Measurements from ENCODE around the gene KLK8. TPM values are rescaled to one million over a fixed set of nuclear protein-coding genes. Genes with fewer than 3 reads are reported as not detected.
"Not testable (repeated sequence)": the region's sequence is repeated elsewhere in the genome, so short reads cannot be mapped to it uniquely, and the experiment has no call there.

The KLK8 gene
- total and polyA plus RNA-seq, 2 donors = 2.2 to 11.0 TPM

GRCh38 chr19:51000981-51001380, 423 bp downstream of the KLK8 start:
- no peak for DNase-seq (ENCODE audit: low read depth in 6 of 9, low spot score in 9 of 9)
- Histone ChIP-seq H3K36me3 (ENCODE audit: control insufficient read depth in 2 of 2, insufficient read depth in 2 of 2, low read length in 1 of 2) (no peaks in the 10 kb centered on the region), H3K4me3 (ENCODE audit: low read length in 2 of 2) (no peak overlapping the region), H3K27me3 (ENCODE audit: control insufficient read depth in 2 of 2, insufficient read depth in 1 of 2, low read length in 1 of 2) (peaks cover 0 to 22% of the 10 kb centered on the region in 2 donors), H3K27ac (ENCODE audit: low read depth in 1 of 2, low read length in 1 of 2) (no peak overlapping the region), H3K9me3 (ENCODE audit: control insufficient read depth in 2 of 2, insufficient read depth in 1 of 2, low read length in 1 of 2) (peaks cover 0 to 3% of the 10 kb centered on the region in 2 donors), H3K4me1 (ENCODE audit: control insufficient read depth in 2 of 2, insufficient read depth in 2 of 2, low read length in 2 of 2) (no peaks in the 10 kb centered on the region)
- 42% methylated on average over 16 of the region's 16 CpGs for WGBS

- peaks cover 0 to 3% of the 10 kb centered on the region in 2 donors for H3K9me3 ChIP-seq (ENCODE audit: control insufficient read depth in 2 of 2, insufficient read depth in 1 of 2, low read length in 1 of 2)
- peaks cover 0 to 22% of the 10 kb centered on the region in 2 donors for H3K27me3 ChIP-seq (ENCODE audit: control insufficient read depth in 2 of 2, insufficient read depth in 1 of 2, low read length in 1 of 2)
- no peak overlapping the region for H3K4me3 ChIP-seq (ENCODE audit: low read length in 2 of 2)
- H3K36me3 ChIP-seq (ENCODE audit: control insufficient read depth in 2 of 2, insufficient read depth in 2 of 2, low read length in 1 of 2) = no peaks in the 10 kb centered on the region
- no peak for DNase-seq (ENCODE audit: low read depth in 6 of 9, low spot score in 9 of 9)
- H3K27ac ChIP-seq (ENCODE audit: low read depth in 1 of 2, low read length in 1 of 2) = no peak overlapping the region
- H3K4me1 ChIP-seq (ENCODE audit: control insufficient read depth in 2 of 2, insufficient read depth in 2 of 2, low read length in 2 of 2) = no peaks in the 10 kb centered on the region
- 93% methylated on average over 10 of the region's 10 CpGs for WGBS
Observed at GRCh38 chr19:51000426-51000825, 978 bp downstream of the KLK8 start.

- no peak for DNase-seq (ENCODE audit: low read depth in 6 of 9, low spot score in 9 of 9)
- 88% methylated on average over 4 of the region's 4 CpGs for WGBS
- Histone ChIP-seq H3K36me3 (ENCODE audit: control insufficient read depth in 2 of 2, insufficient read depth in 2 of 2, low read length in 1 of 2) (no peaks in the 10 kb centered on the region), H3K27me3 (ENCODE audit: control insufficient read depth in 2 of 2, insufficient read depth in 1 of 2, low read length in 1 of 2) (peaks cover 0 to 22% of the 10 kb centered on the region in 2 donors), H3K4me3 (ENCODE audit: low read length in 2 of 2) (no peak overlapping the region), H3K9me3 (ENCODE audit: control insufficient read depth in 2 of 2, insufficient read depth in 1 of 2, low read length in 1 of 2) (peaks cover 0 to 3% of the 10 kb centered on the region in 2 donors), H3K27ac (ENCODE audit: low read depth in 1 of 2, low read length in 1 of 2) (no peak overlapping the region), H3K4me1 (ENCODE audit: control insufficient read depth in 2 of 2, insufficient read depth in 2 of 2, low read length in 2 of 2) (no peaks in the 10 kb centered on the region)
Observed at GRCh38 chr19:50998686-50999085, 2.7 kb downstream of the KLK8 start.

GRCh38 chr19:50998061-50998460, 3.3 kb downstream of the KLK8 start:
- no peaks in the 10 kb centered on the region for H3K36me3 ChIP-seq (ENCODE audit: control insufficient read depth in 2 of 2, insufficient read depth in 2 of 2, low read length in 1 of 2)
- H3K9me3 ChIP-seq (ENCODE audit: control insufficient read depth in 2 of 2, insufficient read depth in 1 of 2, low read length in 1 of 2) = peaks cover 0 to 3% of the 10 kb centered on the region in 2 donors
- H3K27ac ChIP-seq (ENCODE audit: low read depth in 1 of 2, low read length in 1 of 2) = no peak overlapping the region
- no peak overlapping the region for H3K4me3 ChIP-seq (ENCODE audit: low read length in 2 of 2)
- no peaks in the 10 kb centered on the region for H3K4me1 ChIP-seq (ENCODE audit: control insufficient read depth in 2 of 2, insufficient read depth in 2 of 2, low read length in 2 of 2)
- no peak for DNase-seq (ENCODE audit: low read depth in 6 of 9, low spot score in 9 of 9)
- WGBS = 81% methylated on average over 5 of the region's 5 CpGs
- peaks cover 0 to 22% of the 10 kb centered on the region in 2 donors for H3K27me3 ChIP-seq (ENCODE audit: control insufficient read depth in 2 of 2, insufficient read depth in 1 of 2, low read length in 1 of 2)

GRCh38 chr19:50994129-50994528, 7.3 kb downstream of the KLK8 start:
- 89% methylated on average over 2 of the region's 2 CpGs for WGBS

GRCh38 chr19:50992666-50993035, 8.8 kb downstream of the KLK8 start:
- Histone ChIP-seq H3K36me3 (ENCODE audit: control insufficient read depth in 2 of 2, insufficient read depth in 2 of 2, low read length in 1 of 2) (no peaks in the 10 kb centered on the region), H3K9me3 (ENCODE audit: control insufficient read depth in 2 of 2, insufficient read depth in 1 of 2, low read length in 1 of 2) (no peaks in the 10 kb centered on the region), H3K27ac (ENCODE audit: low read depth in 1 of 2, low read length in 1 of 2) (no peak overlapping the region), H3K4me1 (ENCODE audit: control insufficient read depth in 2 of 2, insufficient read depth in 2 of 2, low read length in 2 of 2) (no peaks in the 10 kb centered on the region), H3K27me3 (ENCODE audit: control insufficient read depth in 2 of 2, insufficient read depth in 1 of 2, low read length in 1 of 2) (no peaks in the 10 kb centered on the region), H3K4me3 (ENCODE audit: low read length in 2 of 2) (no peak overlapping the region)
- WGBS = 85% methylated on average over 2 of the region's 2 CpGs
- no peak for DNase-seq (ENCODE audit: low read depth in 6 of 9, low spot score in 9 of 9)

More at GRCh38 chr19:50994129-50994528, 7.3 kb downstream of the KLK8 start:
- Histone ChIP-seq H3K36me3 (ENCODE audit: control insufficient read depth in 2 of 2, insufficient read depth in 2 of 2, low read length in 1 of 2) (no peaks in the 10 kb centered on the region), H3K4me3 (ENCODE audit: low read length in 2 of 2) (no peak overlapping the region), H3K27me3 (ENCODE audit: control insufficient read depth in 2 of 2, insufficient read depth in 1 of 2, low read length in 1 of 2) (no peaks in the 10 kb centered on the region), H3K9me3 (ENCODE audit: control insufficient read depth in 2 of 2, insufficient read depth in 1 of 2, low read length in 1 of 2) (no peaks in the 10 kb centered on the region), H3K4me1 (ENCODE audit: control insufficient read depth in 2 of 2, insufficient read depth in 2 of 2, low read length in 2 of 2) (no peaks in the 10 kb centered on the region), H3K27ac (ENCODE audit: low read depth in 1 of 2, low read length in 1 of 2) (no peak overlapping the region)
- no peak for DNase-seq (ENCODE audit: low read depth in 6 of 9, low spot score in 9 of 9)

- not testable (repeated sequence) for H3K4me1 ChIP-seq (ENCODE audit: control insufficient read depth in 2 of 2, insufficient read depth in 2 of 2, low read length in 2 of 2); H3K4me3 ChIP-seq (ENCODE audit: low read length in 2 of 2); DNase-seq (ENCODE audit: low read depth in 6 of 9, low spot score in 9 of 9); H3K27ac ChIP-seq (ENCODE audit: low read depth in 1 of 2, low read length in 1 of 2); H3K9me3 ChIP-seq (ENCODE audit: control insufficient read depth in 2 of 2, insufficient read depth in 1 of 2, low read length in 1 of 2); H3K36me3 ChIP-seq (ENCODE audit: control insufficient read depth in 2 of 2, insufficient read depth in 2 of 2, low read length in 1 of 2)
- WGBS = 89% methylated on average over 14 of the region's 14 CpGs
- H3K27me3 ChIP-seq (ENCODE audit: control insufficient read depth in 2 of 2, insufficient read depth in 1 of 2, low read length in 1 of 2) = peaks cover 0 to 11% of the 10 kb centered on the region in 2 donors
Observed at GRCh38 chr19:50984416-50984815, 17.0 kb downstream of the KLK8 start.

- Histone ChIP-seq H3K4me1 (ENCODE audit: control insufficient read depth in 2 of 2, insufficient read depth in 2 of 2, low read length in 2 of 2) (no peaks in the 10 kb centered on the region), H3K27ac (ENCODE audit: low read depth in 1 of 2, low read length in 1 of 2) (no peak within 1 kb of the TSS), H3K27me3 (ENCODE audit: control insufficient read depth in 2 of 2, insufficient read depth in 1 of 2, low read length in 1 of 2) (peaks cover 0 to 11% of the 10 kb centered on the region in 2 donors), H3K9me3 (ENCODE audit: control insufficient read depth in 2 of 2, insufficient read depth in 1 of 2, low read length in 1 of 2) (no peaks in the 10 kb centered on the region), H3K4me3 (ENCODE audit: low read length in 2 of 2) (no peak within 1 kb of the TSS), H3K36me3 (ENCODE audit: control insufficient read depth in 2 of 2, insufficient read depth in 2 of 2, low read length in 1 of 2) (no peaks in the 10 kb centered on the region)
- 22% methylated on average over 28 of the region's 28 CpGs for WGBS
- no peak for DNase-seq (ENCODE audit: low read depth in 6 of 9, low spot score in 9 of 9)
Observed at GRCh38 chr19:50983625-50984292, 17.6 kb downstream of the KLK8 start, which contains the start of gene KLK7. TSS of gene KLK7 (minus strand) at chr19:50983917. CDS start at chr19:50982399, 1,518 bp downstream.

- H3K4me3 ChIP-seq (ENCODE audit: low read length in 2 of 2) = no peak overlapping the region
- no peaks in the 10 kb centered on the region for H3K36me3 ChIP-seq (ENCODE audit: control insufficient read depth in 2 of 2, insufficient read depth in 2 of 2, low read length in 1 of 2)
- WGBS = 84% methylated on average over 4 of the region's 4 CpGs
- H3K27ac ChIP-seq (ENCODE audit: low read depth in 1 of 2, low read length in 1 of 2) = no peak overlapping the region
- no peaks in the 10 kb centered on the region for H3K4me1 ChIP-seq (ENCODE audit: control insufficient read depth in 2 of 2, insufficient read depth in 2 of 2, low read length in 2 of 2)
- H3K9me3 ChIP-seq (ENCODE audit: control insufficient read depth in 2 of 2, insufficient read depth in 1 of 2, low read length in 1 of 2) = no peaks in the 10 kb centered on the region
- peaks cover 0 to 11% of the 10 kb centered on the region in 2 donors for H3K27me3 ChIP-seq (ENCODE audit: control insufficient read depth in 2 of 2, insufficient read depth in 1 of 2, low read length in 1 of 2)
- DNase-seq (ENCODE audit: low read depth in 6 of 9, low spot score in 9 of 9) = no peak
Observed at GRCh38 chr19:50982186-50982585, 19.2 kb downstream of the KLK8 start.

Measured in thymus (tissue), 11 donors.